Endothelial cell of umbilical vein (primary cell): ENCODE results near the gene GSG1L. TPM values are rescaled to one million over a fixed set of nuclear protein-coding genes. Genes with fewer than 3 reads are reported as not detected.

ENCODE experiments used
- BruUV-seq: library from RNA; stranded (reverse); fragments of 400-500 nt; replicated peaks from 2 replicates; lab custom pipeline; 2021; lab: Mats Ljungman, UMichigan
- CTCF ChIA-PET: fragments of 300-600, 350-600 bp; sonication (Branson Sonifier 250); formaldehyde crosslinking; loops from one replicate; lab custom pipeline; 2021; ENCODE audit warnings: antibody characterized with exemption, inconsistent platforms; lab: Charles Lee
- POLR2A ChIA-PET: fragments of 300-600, 350-600 bp; sonication (Branson Sonifier 250); formaldehyde crosslinking; loops from one replicate; lab custom pipeline; 2021; ENCODE audit warnings: antibody characterized with exemption, inconsistent platforms; lab: Charles Lee
- DNase-seq: peaks from one replicate; pipeline ENCODE4 v3.0.0-alpha.2; 2011; ENCODE audit warnings: low read depth, low spot score
- FAIRE-seq: peaks from 2 replicates; lab custom pipeline; 2011; peaks lifted over from hg19 to GRCh38; lab: Jason Lieb, UNC
- H2AFZ ChIP-seq: 2 replicates; pipeline ENCODE4 v1.6.0; 2012; ENCODE audit warnings: low read depth, low read length, control low read depth, inconsistent platforms
- H3K27ac ChIP-seq: 2 replicates; pipeline ENCODE4 v1.5.1; 2011; ENCODE audit warnings: low read depth, mild to moderate bottlenecking, control low read depth, low read length, moderate library complexity; ENCODE audit not compliant: insufficient read depth
- H3K27me3 ChIP-seq, 2 experiments: 2 replicates each; pipeline versions ENCODE4 v1.6.0 to v1.6.1; 2011; ENCODE audit warnings: low read length in 2 of 2, mixed read lengths in 1 of 2; ENCODE audit not compliant: control insufficient read depth in 2 of 2, insufficient read depth in 2 of 2
- H3K36me3 ChIP-seq, 2 experiments: 2 replicates in 1 of 2; 3 replicates in 1 of 2; pipeline ENCODE4 v1.5.1; 2011; ENCODE audit warnings: low read length in 2 of 2, mild to moderate bottlenecking in 1 of 2, moderate library complexity in 1 of 2; ENCODE audit not compliant: control insufficient read depth in 2 of 2, insufficient read depth in 2 of 2; ENCODE audit errors: extremely low read depth in 1 of 2
- H3K4me1 ChIP-seq: 3 replicates; pipeline ENCODE4 v1.5.1; 2011; ENCODE audit warnings: mild to moderate bottlenecking, low read length; ENCODE audit not compliant: control insufficient read depth, insufficient read depth; ENCODE audit errors: extremely low read depth
- H3K4me2 ChIP-seq: 2 replicates; pipeline ENCODE4 v1.6.1; 2011; ENCODE audit warnings: low read length, control low read depth, mixed read lengths; ENCODE audit not compliant: insufficient read depth
- H3K4me3 ChIP-seq, 3 experiments: fragments of 200-600 bp in 1 of 3; sonication (generic), shearing (Covaris generic) in 1 of 3; replicated peaks in 1 of 3; 2 replicates each; pipeline ENCODE4 v1.5.1; 2011 to 2016; ENCODE audit warnings: control low read depth in 3 of 3, low read length in 3 of 3, mild to moderate bottlenecking in 2 of 3, inconsistent platforms in 1 of 3, low read depth in 1 of 3, moderate library complexity in 1 of 3; ENCODE audit not compliant: insufficient read depth in 1 of 3
- H3K79me2 ChIP-seq: 2 replicates; pipeline ENCODE4 v1.6.0; 2012; ENCODE audit warnings: low read length, inconsistent platforms; ENCODE audit not compliant: control insufficient read depth, insufficient read depth
- H3K9ac ChIP-seq: replicated peaks from 2 replicates; pipeline ENCODE3; 2011; ENCODE audit warnings: low read length, control low read depth; ENCODE audit not compliant: insufficient read depth; ENCODE audit errors: extremely low read depth
- H3K9me1 ChIP-seq: replicated peaks from 3 replicates; pipeline ENCODE4 v1.6.0; 2011; ENCODE audit warnings: mild to moderate bottlenecking, low read length; ENCODE audit not compliant: control insufficient read depth, insufficient read depth; ENCODE audit errors: extremely low read depth
- H3K9me3 ChIP-seq: replicated peaks from 2 replicates; pipeline ENCODE4 v1.5.1; 2012; ENCODE audit warnings: low read length, inconsistent platforms; ENCODE audit not compliant: control insufficient read depth, insufficient read depth
- H4K20me1 ChIP-seq: replicated peaks from 2 replicates; pipeline ENCODE3; 2011; ENCODE audit warnings: mild to moderate bottlenecking, low read length; ENCODE audit not compliant: control insufficient read depth, insufficient read depth; ENCODE audit errors: extremely low read depth
- CTCF ChIP-seq, 2 donors: IDR thresholded peaks; 1 replicate in 1 of 2; 2 replicates in 1 of 2; pipeline ENCODE4 v1.5.1; 2011; ENCODE audit warnings: low read length in 2 of 2, mild to moderate bottlenecking in 2 of 2, moderate library complexity in 2 of 2, control low read depth in 1 of 2, inconsistent platforms in 1 of 2, low read depth in 1 of 2; ENCODE audit not compliant: insufficient read depth in 1 of 2; ENCODE audit errors: extremely low read depth in 1 of 2
- EZH2 ChIP-seq: IDR thresholded peaks from 2 replicates; pipeline ENCODE4 v1.6.1; 2012; ENCODE audit warnings: borderline replicate concordance, low read depth, mild to moderate bottlenecking, moderate library complexity, low read length, inconsistent platforms; ENCODE audit not compliant: severe bottlenecking
- FOS ChIP-seq: IDR thresholded peaks from 2 replicates; pipeline ENCODE4 v1.6.1; 2011; ENCODE audit warnings: mild to moderate bottlenecking, low read length, moderate library complexity, borderline replicate concordance; ENCODE audit not compliant: insufficient read depth
- GATA2 ChIP-seq: IDR thresholded peaks from 2 replicates; pipeline ENCODE4 v1.7.0; 2011; ENCODE audit warnings: low read depth, mild to moderate bottlenecking, moderate library complexity, mixed read lengths, low read length; ENCODE audit not compliant: insufficient read length, insufficient read depth
- JUN ChIP-seq: IDR thresholded peaks from 2 replicates; pipeline ENCODE4 v1.6.1; 2011; ENCODE audit warnings: borderline replicate concordance, low read depth; ENCODE audit not compliant: insufficient read length, insufficient read depth
- MAX ChIP-seq: IDR thresholded peaks from 2 replicates; pipeline ENCODE4 v1.6.1; 2011; ENCODE audit not compliant: insufficient read depth, insufficient read length
- MYC ChIP-seq: IDR thresholded peaks from one replicate; pipeline ENCODE4 v1.6.1; 2011; ENCODE audit warnings: mild to moderate bottlenecking, low read depth, low read length
- POLR2A ChIP-seq: IDR thresholded peaks from 2 replicates; pipeline ENCODE4 v1.6.1; 2012; ENCODE audit warnings: low read depth, mild to moderate bottlenecking, control low read depth, low read length
- POLR2AphosphoS5 ChIP-seq: IDR thresholded peaks from 2 replicates; pipeline ENCODE4 v1.6.1; 2012; ENCODE audit warnings: low read depth, mild to moderate bottlenecking, control low read depth, low read length, moderate library complexity; ENCODE audit not compliant: insufficient read depth
- dilution Hi-C: fragments of 300-500 bp; cut with MboI; formaldehyde crosslinking; loops from one replicate; pipeline ENCODE4 v1.15.0; 2019; ENCODE audit warnings: low sequenced_read_pairs; ENCODE audit not compliant: extremely low pct_ligation_motif_present
- intact Hi-C: fragments of 100-400 bp; cut with micrococcal nuclease; formaldehyde crosslinking; loops from one replicate; pipeline ENCODE4 v1.10.0; 2022
- polyA plus RNA-seq, 4 experiments: library from polyadenylated mRNA; depleted of rRNA in 3 of 4; stranded (reverse) in 3 of 4; unstranded in 1 of 4; fragments of >200 nt; gene quantifications; 2 replicates each; pipeline versions ENCODE4 v1.2.1 to v1.2.3, GENCODE V29; 2011 to 2012; ENCODE audit warnings: missing spikeins in 1 of 4
- total RNA-seq: library from RNA; stranded (reverse); gene quantifications from 2 replicates; pipeline ENCODE4 v1.2.3, GENCODE V29; 2021

The GSG1L gene
- total and polyA plus RNA-seq, 2 donors (not counting 3 experiments of a cell fraction or from before 2014, with no cell fraction given): 0.06 TPM; not detected in 1

GRCh38 chr16:27771201-27771910, 292.2 kb downstream of the GSG1L start:
- intact Hi-C loops (no loop called here), dilution Hi-C loops (no loop called here)
- Histone ChIP-seq H3K4me2 (no peak overlapping the region), H3K9me3 (no peaks in the 10 kb centered on the region), H4K20me1 (no peaks in the 10 kb centered on the region), H3K4me3 (no peak overlapping the region), H3K27ac (no peak overlapping the region), H2AFZ (no peak overlapping the region), H3K36me3 (peaks cover 0 to 17% of the 10 kb centered on the region in 2 experiments), H3K79me2 (no peaks in the 10 kb centered on the region), H3K4me1 (no peaks in the 10 kb centered on the region), H3K27me3 (no peaks in the 10 kb centered on the region), H3K9ac (no peak overlapping the region), H3K9me1 (no peaks in the 10 kb centered on the region)
- TF ChIP-seq POLR2AphosphoS5 (no peak), MYC (no peak), POLR2A (no peak), FOS (no peak), MAX (no peak), GATA2 (no peak), CTCF (IDR thresholded peaks at IDR 0.05; ENCODE audit: extremely low read depth in 1 of 2, insufficient read depth in 1 of 2, low read depth in 1 of 2, low read length in 2 of 2) (no peak), EZH2 (no peak), JUN (no peak)
- FAIRE-seq (no peak), DNase-seq (no peak)
- no TSS peak for BruUV-seq
- POLR2A ChIA-PET: no interaction called here
- CTCF ChIA-PET: interaction anchor here (1.2 to 1.4 kb wide), 2 partner anchors 12 to 131 kb away, joined by 3 read pairs; no protein-coding TSS in a partner anchor
